GM18505 (cell line): Measurements from ENCODE around the gene MGST3.
"Not testable (repeated sequence)": the region's sequence is repeated elsewhere in the genome, so short reads cannot be mapped to it uniquely, and the experiment has no call there.

ENCODE experiments used
- ATAC-seq: cut with Tn5 transposase; IDR thresholded peaks from one replicate; pipeline ENCODE4 v1.9.1; 2021; ENCODE audit not compliant: unreplicated experiment
- POLR2A ChIP-seq: IDR thresholded peaks from 4 replicates; pipeline ENCODE4 v1.6.1; 2011; ENCODE audit warnings: borderline replicate concordance; ENCODE audit not compliant: insufficient read depth, insufficient read length; ENCODE audit errors: extremely low read depth

Gene MGST3

DNA sequence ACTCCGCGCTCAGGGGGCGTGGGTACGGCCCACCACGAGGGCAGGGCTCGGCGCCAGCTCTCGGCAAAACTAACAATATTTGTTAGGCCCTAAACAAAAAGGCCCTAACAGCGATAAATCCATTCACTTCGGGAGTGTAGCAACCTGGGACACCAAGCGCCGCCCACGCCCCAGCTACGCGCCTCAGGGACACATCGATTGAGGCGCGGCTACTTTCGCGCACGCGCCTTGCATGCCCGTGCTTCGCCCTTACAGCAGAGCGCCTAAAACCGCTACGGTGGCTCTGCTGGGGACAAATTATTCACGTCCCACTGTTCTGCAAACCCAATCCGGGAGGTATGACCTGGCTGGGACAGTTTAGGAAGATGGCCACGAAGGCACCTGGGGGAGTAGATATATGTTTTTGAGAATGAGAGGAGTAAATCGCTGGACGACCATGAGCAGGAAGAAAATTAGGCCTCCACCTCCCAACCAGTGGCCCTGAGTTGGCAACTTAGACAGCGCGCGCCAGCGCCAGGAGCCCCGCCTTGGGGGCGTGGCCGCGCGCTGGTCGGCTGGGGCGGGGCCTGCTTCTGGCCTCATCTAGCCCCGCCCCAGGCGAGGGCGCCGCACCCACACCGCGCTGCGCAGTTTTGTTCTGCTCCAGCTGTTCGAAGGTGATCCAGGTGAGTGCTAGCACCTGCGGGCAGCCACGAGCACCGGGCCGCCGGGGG is at the start of gene MGST3:
MGST3 (plus strand) TSS at position 606 of the 713 bp plus-strand sequence. CDS start 18,614 bp downstream, outside the sequence.
- peak; percentile 77 for ATAC-seq
- TF ChIP-seq POLR2A, result peak; percentile 68

- TF ChIP-seq POLR2A, result no peak
- ATAC-seq, result no peak
Measured at GRCh38 chr1:165581926-165582325, 49.1 kb upstream of the MGST3 start.

DNA sequence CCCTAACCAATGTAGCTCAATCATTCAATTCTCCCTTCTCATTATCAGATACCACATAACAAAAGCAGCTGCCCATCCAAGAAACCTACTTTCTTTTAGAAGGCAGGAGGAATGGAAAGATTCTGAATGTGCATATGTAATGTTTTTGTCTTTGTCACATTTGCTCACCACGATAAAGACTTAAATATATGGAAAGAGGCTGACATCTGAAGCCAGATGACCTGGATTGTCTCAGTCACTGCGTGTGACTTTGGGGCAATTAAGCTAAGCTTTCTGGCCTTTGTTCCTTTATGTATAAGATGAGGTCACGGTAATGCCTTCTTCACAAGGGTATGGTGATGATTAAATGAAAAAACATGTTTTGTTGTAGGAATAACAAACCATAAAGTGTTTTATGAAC is 44.6 kb upstream of the MGST3 start:
- ATAC-seq, result no peak
- TF ChIP-seq POLR2A, result no peak

- not testable (repeated sequence) for ATAC-seq
Measured at GRCh38 chr1:165591391-165591790, 39.6 kb upstream of the MGST3 start.

GRCh38 chr1:165592945-165593823 is 37.9 kb upstream of the MGST3 start:
- no peak for ATAC-seq
- TF ChIP-seq POLR2A, result no peak

DNA sequence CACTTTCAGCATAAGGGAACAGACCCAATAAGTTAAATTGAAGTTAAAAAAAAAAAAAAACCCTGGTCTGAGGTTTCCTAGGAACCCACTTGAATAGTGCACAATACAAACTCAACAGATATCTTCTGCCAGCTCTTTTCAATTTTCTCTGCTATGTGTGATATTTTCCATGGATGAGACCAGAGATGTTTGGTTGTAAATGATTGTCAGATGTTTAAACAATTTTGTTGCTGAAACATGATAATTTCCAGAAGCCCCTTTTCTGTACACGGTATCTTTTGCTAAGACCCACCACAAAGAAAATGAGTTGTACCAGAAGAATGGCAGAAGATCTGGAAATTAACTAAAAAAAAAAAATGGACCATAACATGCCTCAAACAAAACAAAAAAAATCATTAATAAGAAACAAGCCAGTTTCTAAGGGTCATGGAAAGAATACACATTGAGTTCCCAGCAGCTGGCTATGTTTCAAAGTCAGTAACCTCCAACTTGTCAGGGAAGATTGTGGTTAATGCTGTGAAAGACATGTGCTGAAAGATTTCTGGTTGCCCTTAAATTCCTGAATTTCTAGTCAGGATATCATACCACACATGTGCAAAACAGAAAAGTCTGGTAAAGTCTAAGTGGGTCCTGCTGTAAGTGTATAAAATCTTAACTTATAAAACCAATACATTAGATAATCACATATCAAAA is 35.6 kb upstream of the MGST3 start:
- TF ChIP-seq POLR2A, result no peak
- ATAC-seq, result no peak

GRCh38 chr1:165597883-165598675 is 33.0 kb upstream of the MGST3 start:
- TF ChIP-seq POLR2A, result peak; percentile 20
- ATAC-seq, result peak; percentile 98

GRCh38 chr1:165598676-165599059 is 32.4 kb upstream of the MGST3 start:
- ATAC-seq, result no peak
- no peak for TF ChIP-seq POLR2A

DNA sequence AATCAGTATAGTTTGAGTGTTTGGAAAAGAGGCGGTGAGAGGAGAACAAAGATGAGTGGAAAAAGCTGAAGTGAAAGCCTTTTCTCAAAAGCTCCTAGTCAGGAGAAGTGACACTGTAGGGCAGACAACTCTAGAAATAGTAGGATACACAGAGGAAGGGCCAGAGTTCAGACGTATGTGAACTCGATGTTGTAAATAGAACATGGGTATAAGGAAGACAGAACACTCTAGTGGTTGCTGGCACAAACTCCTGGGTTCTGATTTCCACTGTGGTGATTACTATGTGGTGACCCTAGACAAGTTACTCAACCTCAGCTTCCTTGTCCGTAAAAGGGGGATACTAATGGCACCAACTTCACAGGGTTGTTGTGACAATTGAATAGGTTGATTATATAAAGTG is 30.2 kb upstream of the MGST3 start:
- ATAC-seq, result no peak
- no peak for TF ChIP-seq POLR2A

- ATAC-seq, result no peak
- no peak for TF ChIP-seq POLR2A
Measured at GRCh38 chr1:165603810-165604209, 27.2 kb upstream of the MGST3 start.

DNA sequence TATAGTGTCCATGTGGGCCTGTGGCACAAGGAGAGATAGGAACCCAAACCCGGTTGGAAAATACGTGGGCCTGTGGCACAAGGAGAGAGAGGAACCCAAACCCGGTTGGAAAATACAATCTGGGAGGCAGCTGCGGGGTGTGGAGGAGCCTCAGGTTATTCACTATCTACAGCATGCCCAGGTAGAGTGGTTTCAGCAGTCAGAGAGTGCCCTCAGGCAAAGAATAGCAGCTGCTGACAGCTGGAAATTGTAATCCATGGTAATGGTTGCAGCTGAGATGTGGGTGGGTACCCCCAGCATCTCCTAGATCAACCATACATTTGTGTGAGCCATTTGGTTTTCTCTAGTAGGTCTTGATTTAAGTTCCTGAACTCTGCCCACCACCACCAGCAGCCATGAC is 25.8 kb upstream of the MGST3 start:
- ATAC-seq, result no peak
- TF ChIP-seq POLR2A, result no peak

DNA sequence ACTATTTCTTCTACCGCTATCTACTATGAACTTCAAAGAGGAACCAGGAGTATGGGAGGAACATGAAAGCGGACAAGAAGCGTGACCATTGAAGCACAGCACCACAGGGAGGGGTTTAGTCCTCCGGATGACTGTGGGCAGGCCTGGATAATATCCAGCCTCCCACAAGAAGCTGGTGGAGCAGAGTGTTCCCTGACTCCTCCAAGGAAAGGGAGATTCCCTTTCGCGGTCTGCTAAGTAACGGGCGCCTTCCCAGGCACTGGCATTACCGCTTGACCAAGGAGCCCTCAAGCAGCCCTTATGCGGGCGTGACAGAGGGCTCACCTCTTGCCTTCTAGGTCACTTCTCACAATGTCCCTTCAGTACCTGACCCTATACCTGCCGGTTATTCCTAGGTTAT is 24.4 kb upstream of the MGST3 start:
- ATAC-seq, result not testable (repeated sequence)

DNA sequence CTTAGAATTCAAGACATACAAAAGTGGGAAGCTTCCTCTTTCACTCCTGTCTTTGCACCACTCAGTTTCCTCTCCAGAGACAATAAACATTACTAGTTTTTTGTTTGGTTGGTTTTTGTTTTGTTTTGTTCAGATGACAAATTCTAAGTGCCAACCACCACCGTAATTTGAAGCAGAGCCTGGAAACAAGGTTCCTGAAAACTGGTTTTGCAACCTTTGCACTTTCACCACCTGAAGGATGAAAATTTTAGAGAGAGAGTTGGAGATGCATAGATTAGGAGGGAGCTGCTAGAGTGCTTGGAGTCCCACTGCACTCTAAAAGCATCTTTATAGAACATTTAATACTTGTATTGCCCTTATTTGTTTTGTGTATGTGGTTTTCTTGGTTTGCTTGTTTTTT is 20.2 kb upstream of the MGST3 start:
- no peak for TF ChIP-seq POLR2A
- no peak for ATAC-seq
